Endothelial cell of umbilical vein (primary cell): ENCODE measurements around the gene EP300. TPM values are rescaled to one million over a fixed set of nuclear protein-coding genes. Genes with fewer than 3 reads are reported as not detected.

Experiments
- BruUV-seq: library from RNA; stranded (reverse); fragments of 400-500 nt; replicated peaks from 2 replicates; lab custom pipeline; 2021; lab: Mats Ljungman, UMichigan
- CTCF ChIA-PET: fragments of 300-600, 350-600 bp; sonication (Branson Sonifier 250); formaldehyde crosslinking; loops from one replicate; lab custom pipeline; 2021; ENCODE audit warnings: antibody characterized with exemption, inconsistent platforms; lab: Charles Lee
- POLR2A ChIA-PET: fragments of 300-600, 350-600 bp; sonication (Branson Sonifier 250); formaldehyde crosslinking; loops from one replicate; lab custom pipeline; 2021; ENCODE audit warnings: antibody characterized with exemption, inconsistent platforms; lab: Charles Lee
- DNase-seq: peaks from one replicate; pipeline ENCODE4 v3.0.0-alpha.2; 2011; ENCODE audit warnings: low read depth, low spot score
- FAIRE-seq: peaks from 2 replicates; lab custom pipeline; 2011; peaks lifted over from hg19 to GRCh38; lab: Jason Lieb, UNC
- H2AFZ ChIP-seq: 2 replicates; pipeline ENCODE4 v1.6.0; 2012; ENCODE audit warnings: low read depth, low read length, control low read depth, inconsistent platforms
- H3K27ac ChIP-seq: 2 replicates; pipeline ENCODE4 v1.5.1; 2011; ENCODE audit warnings: low read depth, mild to moderate bottlenecking, control low read depth, low read length, moderate library complexity; ENCODE audit not compliant: insufficient read depth
- H3K27me3 ChIP-seq, 2 experiments: 2 replicates each; pipeline versions ENCODE4 v1.6.0 to v1.6.1; 2011; ENCODE audit warnings: low read length in 2 of 2, mixed read lengths in 1 of 2; ENCODE audit not compliant: control insufficient read depth in 2 of 2, insufficient read depth in 2 of 2
- H3K36me3 ChIP-seq, 2 experiments: 2 replicates in 1 of 2; 3 replicates in 1 of 2; pipeline ENCODE4 v1.5.1; 2011; ENCODE audit warnings: low read length in 2 of 2, mild to moderate bottlenecking in 1 of 2, moderate library complexity in 1 of 2; ENCODE audit not compliant: control insufficient read depth in 2 of 2, insufficient read depth in 2 of 2; ENCODE audit errors: extremely low read depth in 1 of 2
- H3K4me1 ChIP-seq: 3 replicates; pipeline ENCODE4 v1.5.1; 2011; ENCODE audit warnings: mild to moderate bottlenecking, low read length; ENCODE audit not compliant: control insufficient read depth, insufficient read depth; ENCODE audit errors: extremely low read depth
- H3K4me2 ChIP-seq: 2 replicates; pipeline ENCODE4 v1.6.1; 2011; ENCODE audit warnings: low read length, control low read depth, mixed read lengths; ENCODE audit not compliant: insufficient read depth
- H3K4me3 ChIP-seq, 3 experiments: fragments of 200-600 bp in 1 of 3; sonication (generic), shearing (Covaris generic) in 1 of 3; replicated peaks in 1 of 3; 2 replicates each; pipeline ENCODE4 v1.5.1; 2011 to 2016; ENCODE audit warnings: control low read depth in 3 of 3, low read length in 3 of 3, mild to moderate bottlenecking in 2 of 3, inconsistent platforms in 1 of 3, low read depth in 1 of 3, moderate library complexity in 1 of 3; ENCODE audit not compliant: insufficient read depth in 1 of 3
- H3K79me2 ChIP-seq: 2 replicates; pipeline ENCODE4 v1.6.0; 2012; ENCODE audit warnings: low read length, inconsistent platforms; ENCODE audit not compliant: control insufficient read depth, insufficient read depth
- H3K9ac ChIP-seq: replicated peaks from 2 replicates; pipeline ENCODE3; 2011; ENCODE audit warnings: low read length, control low read depth; ENCODE audit not compliant: insufficient read depth; ENCODE audit errors: extremely low read depth
- H3K9me1 ChIP-seq: replicated peaks from 3 replicates; pipeline ENCODE4 v1.6.0; 2011; ENCODE audit warnings: mild to moderate bottlenecking, low read length; ENCODE audit not compliant: control insufficient read depth, insufficient read depth; ENCODE audit errors: extremely low read depth
- H3K9me3 ChIP-seq: replicated peaks from 2 replicates; pipeline ENCODE4 v1.5.1; 2012; ENCODE audit warnings: low read length, inconsistent platforms; ENCODE audit not compliant: control insufficient read depth, insufficient read depth
- H4K20me1 ChIP-seq: replicated peaks from 2 replicates; pipeline ENCODE3; 2011; ENCODE audit warnings: mild to moderate bottlenecking, low read length; ENCODE audit not compliant: control insufficient read depth, insufficient read depth; ENCODE audit errors: extremely low read depth
- EZH2 ChIP-seq: IDR thresholded peaks from 2 replicates; pipeline ENCODE4 v1.6.1; 2012; ENCODE audit warnings: borderline replicate concordance, low read depth, mild to moderate bottlenecking, moderate library complexity, low read length, inconsistent platforms; ENCODE audit not compliant: severe bottlenecking
- FOS ChIP-seq: IDR thresholded peaks from 2 replicates; pipeline ENCODE4 v1.6.1; 2011; ENCODE audit warnings: mild to moderate bottlenecking, low read length, moderate library complexity, borderline replicate concordance; ENCODE audit not compliant: insufficient read depth
- GATA2 ChIP-seq: IDR thresholded peaks from 2 replicates; pipeline ENCODE4 v1.7.0; 2011; ENCODE audit warnings: low read depth, mild to moderate bottlenecking, moderate library complexity, mixed read lengths, low read length; ENCODE audit not compliant: insufficient read length, insufficient read depth
- JUN ChIP-seq: IDR thresholded peaks from 2 replicates; pipeline ENCODE4 v1.6.1; 2011; ENCODE audit warnings: borderline replicate concordance, low read depth; ENCODE audit not compliant: insufficient read length, insufficient read depth
- MYC ChIP-seq: IDR thresholded peaks from one replicate; pipeline ENCODE4 v1.6.1; 2011; ENCODE audit warnings: mild to moderate bottlenecking, low read depth, low read length
- POLR2A ChIP-seq: IDR thresholded peaks from 2 replicates; pipeline ENCODE4 v1.6.1; 2012; ENCODE audit warnings: low read depth, mild to moderate bottlenecking, control low read depth, low read length
- POLR2AphosphoS5 ChIP-seq: IDR thresholded peaks from 2 replicates; pipeline ENCODE4 v1.6.1; 2012; ENCODE audit warnings: low read depth, mild to moderate bottlenecking, control low read depth, low read length, moderate library complexity; ENCODE audit not compliant: insufficient read depth
- dilution Hi-C: fragments of 300-500 bp; cut with MboI; formaldehyde crosslinking; loops from one replicate; pipeline ENCODE4 v1.15.0; 2019; ENCODE audit warnings: low sequenced_read_pairs; ENCODE audit not compliant: extremely low pct_ligation_motif_present
- intact Hi-C: fragments of 100-400 bp; cut with micrococcal nuclease; formaldehyde crosslinking; loops from one replicate; pipeline ENCODE4 v1.10.0; 2022
- polyA plus RNA-seq, 4 experiments: library from polyadenylated mRNA; depleted of rRNA in 3 of 4; stranded (reverse) in 3 of 4; unstranded in 1 of 4; fragments of >200 nt; gene quantifications; 2 replicates each; pipeline versions ENCODE4 v1.2.1 to v1.2.3, GENCODE V29; 2011 to 2012; ENCODE audit warnings: missing spikeins in 1 of 4
- total RNA-seq: library from RNA; stranded (reverse); gene quantifications from 2 replicates; pipeline ENCODE4 v1.2.3, GENCODE V29; 2021
- TF ChIP-seq, protein P1 (sequence below): IDR thresholded peaks from 2 replicates; pipeline ENCODE4 v1.6.1; 2011; ENCODE audit not compliant: insufficient read depth, insufficient read length
- TF ChIP-seq, protein P2 (sequence below), 2 donors: IDR thresholded peaks; 1 replicate in 1 of 2; 2 replicates in 1 of 2; pipeline ENCODE4 v1.5.1; 2011; ENCODE audit warnings: low read length in 2 of 2, mild to moderate bottlenecking in 2 of 2, moderate library complexity in 2 of 2, control low read depth in 1 of 2, inconsistent platforms in 1 of 2, low read depth in 1 of 2; ENCODE audit not compliant: insufficient read depth in 1 of 2; ENCODE audit errors: extremely low read depth in 1 of 2

Gene EP300
- total and polyA plus RNA-seq, 2 donors (not counting 3 experiments of a cell fraction or from before 2014, with no cell fraction given): 24.4 to 63.0 TPM

DNA sequence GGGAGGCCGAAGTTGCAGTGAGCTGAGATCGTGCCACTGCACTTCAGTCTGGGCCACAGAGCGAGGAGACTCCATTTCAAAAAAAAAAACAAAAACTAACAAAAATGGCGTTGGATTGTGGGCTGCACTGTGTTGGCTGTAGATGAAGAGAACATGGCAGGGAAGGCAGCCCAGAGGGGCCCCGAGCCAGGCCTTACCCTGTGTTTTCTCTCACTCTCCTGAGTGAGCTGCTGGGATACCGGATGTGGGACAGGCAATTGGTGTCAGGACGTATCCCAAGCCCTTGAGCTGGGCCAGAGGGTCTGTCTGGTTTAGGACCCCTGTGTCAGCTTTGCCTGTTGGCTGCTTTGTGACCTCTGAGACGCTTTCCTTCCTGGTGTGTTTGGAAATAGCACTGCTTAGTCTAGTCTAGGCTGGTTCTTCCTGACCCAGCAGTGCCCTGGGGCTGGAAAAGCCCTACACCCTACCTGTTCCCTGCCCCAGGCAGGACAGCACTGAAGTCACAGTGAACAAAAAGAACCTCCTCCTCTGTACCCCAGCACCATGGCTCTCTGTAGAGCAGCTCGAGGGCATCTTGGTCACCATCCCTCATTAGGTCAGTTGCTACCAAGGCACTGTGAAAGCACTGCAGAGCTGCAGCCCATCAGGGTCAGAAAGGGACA lies 130.6 kb downstream of the EP300 start:
- Histone ChIP-seq H3K9me1 (no peaks in the 10 kb centered on the region), H3K4me2 (no peak overlapping the region), H3K4me3 (no peak overlapping the region), H3K9me3 (no peaks in the 10 kb centered on the region), H2AFZ (no peak overlapping the region), H3K9ac (no peak overlapping the region), H3K4me1 (peaks cover 1% of the 10 kb centered on the region), H3K27me3 (no peaks in the 10 kb centered on the region), H4K20me1 (no peaks in the 10 kb centered on the region), H3K79me2 (no peaks in the 10 kb centered on the region), H3K27ac (no peak overlapping the region), H3K36me3 (peaks cover 10 to 41% of the 10 kb centered on the region in 2 experiments)
- TF ChIP-seq EZH2 (no peak), POLR2AphosphoS5 (no peak)
- ChIA-PET CTCF (no interaction called here), POLR2A (no interaction called here)
- DNase-seq (no peak), FAIRE-seq (no peak)
- dilution Hi-C loops: no loop called here
- intact Hi-C loops: no loop called here
- no TSS peak for BruUV-seq

DNA sequence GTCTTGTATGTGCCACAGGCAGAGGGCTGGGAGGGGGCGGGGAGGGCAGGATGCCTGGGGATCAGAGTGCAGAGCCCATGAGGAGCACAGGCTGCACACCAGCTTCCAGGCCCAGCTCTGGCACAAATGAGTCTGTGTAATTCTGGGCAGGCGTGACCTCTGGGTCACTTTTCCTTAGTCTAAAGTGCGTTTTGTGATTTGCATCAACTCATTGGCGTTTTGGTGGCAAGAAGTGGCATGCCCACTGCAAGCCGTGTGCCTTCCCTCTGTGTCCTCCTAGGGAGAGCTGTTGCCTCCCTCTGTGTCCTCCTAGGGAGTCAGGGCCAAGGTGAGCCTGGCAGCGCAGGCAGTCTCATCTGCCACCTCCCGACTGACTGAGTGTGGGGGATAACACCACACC lies 131.1 kb downstream of the EP300 start:
- no TSS peak for BruUV-seq
- intact Hi-C loops (no loop called here), dilution Hi-C loops (no loop called here)
- ChIA-PET POLR2A (no interaction called here), CTCF (no interaction called here)
- Histone ChIP-seq H2AFZ (no peak overlapping the region), H3K4me1 (no peaks in the 10 kb centered on the region), H3K27ac (no peak overlapping the region), H3K9me3 (no peaks in the 10 kb centered on the region), H3K27me3 (no peaks in the 10 kb centered on the region), H3K36me3 (peaks cover 10 to 44% of the 10 kb centered on the region in 2 experiments), H3K4me3 (no peak overlapping the region), H3K9ac (no peak overlapping the region), H4K20me1 (no peaks in the 10 kb centered on the region), H3K79me2 (no peaks in the 10 kb centered on the region), H3K9me1 (no peaks in the 10 kb centered on the region), H3K4me2 (no peak overlapping the region)
- no peak for DNase-seq
- FAIRE-seq: no peak
- TF ChIP-seq POLR2A (no peak), GATA2 (no peak), FOS (no peak), JUN (no peak), POLR2AphosphoS5 (no peak), MYC (no peak), EZH2 (no peak)
- TF ChIP-seq, protein P1, sequence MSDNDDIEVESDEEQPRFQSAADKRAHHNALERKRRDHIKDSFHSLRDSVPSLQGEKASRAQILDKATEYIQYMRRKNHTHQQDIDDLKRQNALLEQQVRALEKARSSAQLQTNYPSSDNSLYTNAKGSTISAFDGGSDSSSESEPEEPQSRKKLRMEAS: no peak
- TF ChIP-seq, protein P2, sequence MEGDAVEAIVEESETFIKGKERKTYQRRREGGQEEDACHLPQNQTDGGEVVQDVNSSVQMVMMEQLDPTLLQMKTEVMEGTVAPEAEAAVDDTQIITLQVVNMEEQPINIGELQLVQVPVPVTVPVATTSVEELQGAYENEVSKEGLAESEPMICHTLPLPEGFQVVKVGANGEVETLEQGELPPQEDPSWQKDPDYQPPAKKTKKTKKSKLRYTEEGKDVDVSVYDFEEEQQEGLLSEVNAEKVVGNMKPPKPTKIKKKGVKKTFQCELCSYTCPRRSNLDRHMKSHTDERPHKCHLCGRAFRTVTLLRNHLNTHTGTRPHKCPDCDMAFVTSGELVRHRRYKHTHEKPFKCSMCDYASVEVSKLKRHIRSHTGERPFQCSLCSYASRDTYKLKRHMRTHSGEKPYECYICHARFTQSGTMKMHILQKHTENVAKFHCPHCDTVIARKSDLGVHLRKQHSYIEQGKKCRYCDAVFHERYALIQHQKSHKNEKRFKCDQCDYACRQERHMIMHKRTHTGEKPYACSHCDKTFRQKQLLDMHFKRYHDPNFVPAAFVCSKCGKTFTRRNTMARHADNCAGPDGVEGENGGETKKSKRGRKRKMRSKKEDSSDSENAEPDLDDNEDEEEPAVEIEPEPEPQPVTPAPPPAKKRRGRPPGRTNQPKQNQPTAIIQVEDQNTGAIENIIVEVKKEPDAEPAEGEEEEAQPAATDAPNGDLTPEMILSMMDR (IDR thresholded peaks at IDR 0.05; ENCODE audit: extremely low read depth in 1 of 2, insufficient read depth in 1 of 2, low read depth in 1 of 2, low read length in 2 of 2): no peak
